Right lobe of liver (tissue), 6 donors: ENCODE results near the gene DYNLT2B. TPM values are rescaled to one million over a fixed set of nuclear protein-coding genes. Genes with fewer than 3 reads are reported as not detected.

Experiments
- ATAC-seq, 4 donors: fragments of 200-7000 bp; cut with Tn5 transposase; one replicate each; pipeline ENCODE4 v1.9.1; 2020; ENCODE audit warnings: mild to moderate bottlenecking in 4 of 4, moderate library complexity in 4 of 4
- DNase-seq, 3 donors: peaks; one replicate each; pipeline ENCODE4 v3.0.0-alpha.2; 2020
- H3K27ac ChIP-seq, 3 donors: fragments of 200-600 bp; one replicate each; pipeline ENCODE4 v1.8.0; 2022
- H3K27me3 ChIP-seq, 2 donors: fragments of 200-600 bp; one replicate each; pipeline ENCODE4 v1.8.0; 2022
- H3K36me3 ChIP-seq, 4 donors: fragments of 200-600 bp; sonication (generic) in 1 of 4; one replicate each; pipeline versions ENCODE4 v1.5.1 to v1.8.0; 2017 to 2022; ENCODE audit warnings: control low read depth in 1 of 4
- H3K4me1 ChIP-seq, 4 donors: fragments of 200-600 bp; sonication (generic) in 1 of 4; one replicate each; pipeline versions ENCODE4 v1.5.1 to v1.8.0; 2017 to 2022; ENCODE audit warnings: control low read depth in 1 of 4
- H3K4me3 ChIP-seq, 3 donors: fragments of 200-600 bp; one replicate each; pipeline ENCODE4 v1.8.0; 2022
- H3K9me3 ChIP-seq, 4 donors: fragments of 200-600 bp; sonication (generic) in 1 of 4; one replicate each; pipeline versions ENCODE4 v1.5.1 to v1.8.0; 2017 to 2022; ENCODE audit warnings: control low read depth in 1 of 4
- POLR2A ChIP-seq: fragments of 450-650 bp; IDR thresholded peaks from one replicate; pipeline ENCODE4 v1.6.1; 2017; ENCODE audit warnings: antibody characterized with exemption, mild to moderate bottlenecking
- WGBS: methylation state at CpG from one replicate; pipeline ENCODE4 v1.1.6; 2018; ENCODE audit warnings: low coverage, low lambda C conversion rate; ENCODE audit not compliant: insufficient coverage; ENCODE audit errors: missing lambda C conversion rate; 5-methylcytosine and 5-hydroxymethylcytosine counted together
- intact Hi-C, 2 donors: fragments of 100-400 bp; cut with DNase I; formaldehyde crosslinking; loops; one replicate each; pipeline versions ENCODE4 v1.11.2 to v1.14.1; 2022
- total RNA-seq, 6 experiments: library from RNA; depleted of rRNA in 2 of 6; stranded (reverse); fragments of >200 nt in 2 of 6; fragmentation: NEBNext Ultra II Directional in 3 of 6; extraction: Animal tissue kit (Norgen Biotek cat#: 25700) in 3 of 6; gene quantifications; one replicate each; pipeline versions ENCODE4 v1.1.0 to v1.2.4, GENCODE V29; 2016 to 2023
- TF ChIP-seq, protein P1 (sequence below), 4 donors: fragments of 200-600 bp in 3 of 4; fragments of 450-650 bp in 1 of 4; IDR thresholded peaks; one replicate each; pipeline versions ENCODE4 v1.5.1 to v1.8.0; 2016 to 2022; ENCODE audit warnings: antibody characterized with exemption in 4 of 4, mild to moderate bottlenecking in 2 of 4
- donor health status: DM: no; HTN: yes; CAD: no.
- donor health status: DM: no; HTN: no; CAD: no.
- donor health status: DM: no; HTN: no; CAD: no.
- donor health status: DM: no; HTN: yes; CAD: no.
- donor health status: DM: no; HTN: yes; CAD: no.

Gene DYNLT2B
- total RNA-seq, 6 experiments from 2014 or later, result 0.62 to 2.6 (median 1.4) TPM; not detected in 2

DNA sequence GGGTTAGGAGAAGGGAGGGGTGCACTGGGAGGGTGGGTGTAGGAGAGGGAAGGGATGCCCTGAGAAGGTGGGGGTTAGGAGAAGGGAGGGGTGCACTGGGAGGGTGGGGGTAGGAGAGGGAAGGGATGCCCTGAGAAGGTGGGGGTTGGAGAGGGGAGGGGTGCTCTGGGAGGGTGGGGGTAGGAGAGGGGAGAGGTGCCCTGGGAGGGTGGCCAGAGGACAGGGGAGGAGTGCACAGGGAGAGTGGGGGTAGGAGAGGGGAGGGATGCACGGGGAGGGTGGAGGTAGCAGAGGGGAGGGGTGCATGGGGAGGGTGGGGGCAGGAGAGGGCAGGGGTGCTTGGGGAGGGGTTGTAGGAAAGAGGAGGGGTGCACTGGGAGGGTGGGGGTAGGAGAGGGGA is 16.9 kb upstream of the DYNLT2B start:
- H3K27ac ChIP-seq, result no peak overlapping the region
- TF ChIP-seq POLR2A, result no peak
- H3K9me3 ChIP-seq, result no peaks in the 10 kb centered on the region
- intact Hi-C loops, result no loop called here
- no peak for ATAC-seq
- 53% methylated on average over 1 of the region's 1 CpG for WGBS
- H3K4me1 ChIP-seq, result no peaks in the 10 kb centered on the region
- H3K27me3 ChIP-seq, result no peaks in the 10 kb centered on the region
- no peaks in the 10 kb centered on the region for H3K36me3 ChIP-seq
- H3K4me3 ChIP-seq, result no peak overlapping the region
- DNase-seq, result no peak

DNA sequence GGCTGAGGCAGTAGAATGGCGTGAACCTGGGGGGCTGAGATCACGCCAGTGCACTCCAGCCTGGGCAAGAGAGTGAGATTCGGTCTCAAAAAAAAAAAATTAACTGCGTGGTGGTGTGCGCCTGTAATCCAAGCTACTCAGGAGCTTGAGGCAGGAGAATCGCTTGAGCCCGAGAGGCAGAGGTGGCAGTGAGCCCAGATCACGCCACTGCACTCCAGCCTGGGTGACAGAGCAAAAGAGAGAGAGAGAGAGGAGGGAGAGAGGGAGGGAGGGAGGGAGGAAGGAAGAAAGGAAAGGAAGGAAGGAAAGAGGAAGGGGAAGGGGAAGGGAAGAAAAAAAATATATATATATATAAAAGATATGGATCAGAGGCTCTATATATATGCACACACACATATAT is 14.1 kb upstream of the DYNLT2B start:
- intact Hi-C loops, result no loop called here
- no peak overlapping the region for H3K27ac ChIP-seq
- 79% methylated on average over 7 of the region's 8 CpGs for WGBS
- no peaks in the 10 kb centered on the region for H3K36me3 ChIP-seq
- no peak for TF ChIP-seq POLR2A
- TF ChIP-seq, protein P1, sequence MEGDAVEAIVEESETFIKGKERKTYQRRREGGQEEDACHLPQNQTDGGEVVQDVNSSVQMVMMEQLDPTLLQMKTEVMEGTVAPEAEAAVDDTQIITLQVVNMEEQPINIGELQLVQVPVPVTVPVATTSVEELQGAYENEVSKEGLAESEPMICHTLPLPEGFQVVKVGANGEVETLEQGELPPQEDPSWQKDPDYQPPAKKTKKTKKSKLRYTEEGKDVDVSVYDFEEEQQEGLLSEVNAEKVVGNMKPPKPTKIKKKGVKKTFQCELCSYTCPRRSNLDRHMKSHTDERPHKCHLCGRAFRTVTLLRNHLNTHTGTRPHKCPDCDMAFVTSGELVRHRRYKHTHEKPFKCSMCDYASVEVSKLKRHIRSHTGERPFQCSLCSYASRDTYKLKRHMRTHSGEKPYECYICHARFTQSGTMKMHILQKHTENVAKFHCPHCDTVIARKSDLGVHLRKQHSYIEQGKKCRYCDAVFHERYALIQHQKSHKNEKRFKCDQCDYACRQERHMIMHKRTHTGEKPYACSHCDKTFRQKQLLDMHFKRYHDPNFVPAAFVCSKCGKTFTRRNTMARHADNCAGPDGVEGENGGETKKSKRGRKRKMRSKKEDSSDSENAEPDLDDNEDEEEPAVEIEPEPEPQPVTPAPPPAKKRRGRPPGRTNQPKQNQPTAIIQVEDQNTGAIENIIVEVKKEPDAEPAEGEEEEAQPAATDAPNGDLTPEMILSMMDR (IDR thresholded peaks at IDR 0.05), result no peak
- no peaks in the 10 kb centered on the region for H3K27me3 ChIP-seq
- no peak overlapping the region for H3K4me3 ChIP-seq
- ATAC-seq (no peak), DNase-seq (no peak)
- no peaks in the 10 kb centered on the region for H3K4me1 ChIP-seq
- H3K9me3 ChIP-seq, result no peaks in the 10 kb centered on the region

DNA sequence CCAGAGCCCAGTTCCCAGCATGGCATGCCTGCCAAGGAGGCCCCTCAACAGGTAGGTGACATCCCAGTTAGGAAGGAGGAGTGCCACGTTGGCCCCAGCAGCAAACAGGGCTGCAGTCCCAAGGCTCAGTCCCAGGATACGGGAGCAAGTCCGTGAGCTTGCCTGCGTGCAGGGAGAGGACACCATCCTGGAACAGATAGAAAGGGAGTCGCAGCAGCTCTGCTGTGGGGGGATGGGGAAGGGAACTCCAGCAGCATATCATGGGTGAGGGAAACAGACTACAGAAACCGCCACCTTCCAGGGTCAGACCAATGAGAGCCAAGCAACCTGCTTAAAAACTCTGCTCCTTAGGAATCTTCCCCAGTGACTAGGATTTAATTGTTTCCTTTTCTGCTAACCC is 9.4 kb upstream of the DYNLT2B start:
- no peak for DNase-seq
- no peak overlapping the region for H3K27ac ChIP-seq
- WGBS, result 22% methylated on average over 2 of the region's 6 CpGs
- intact Hi-C loops, result no loop called here
- H3K36me3 ChIP-seq, result no peaks in the 10 kb centered on the region
- H3K4me1 ChIP-seq, result no peaks in the 10 kb centered on the region
- no peak for TF ChIP-seq POLR2A
- TF ChIP-seq, protein P1 (IDR thresholded peaks at IDR 0.05), result no peak
- ATAC-seq, result no peak
- no peaks in the 10 kb centered on the region for H3K27me3 ChIP-seq
- H3K4me3 ChIP-seq, result no peak overlapping the region
- no peaks in the 10 kb centered on the region for H3K9me3 ChIP-seq

DNA sequence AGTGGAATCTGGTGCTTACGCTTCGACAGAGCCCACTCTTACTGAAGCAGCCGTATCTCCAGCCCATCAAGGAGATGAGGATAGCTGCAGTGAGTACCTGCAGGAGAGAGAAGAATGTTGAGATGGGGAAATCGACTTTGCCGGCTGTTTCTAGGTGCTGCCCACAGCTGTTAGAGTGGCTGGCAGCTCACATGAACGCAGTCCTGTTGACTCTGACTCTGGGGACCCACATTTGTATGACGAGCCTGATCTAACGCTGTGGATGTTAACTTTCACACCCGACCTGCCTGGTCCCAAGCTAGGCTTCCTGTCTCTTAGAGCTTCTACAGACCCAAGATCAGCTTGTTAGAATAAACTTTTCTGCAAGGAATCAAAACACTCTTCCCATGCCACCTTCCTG is 8.9 kb upstream of the DYNLT2B start:
- Histone ChIP-seq H3K4me3 (no peak overlapping the region), H3K36me3 (no peaks in the 10 kb centered on the region), H3K27me3 (no peaks in the 10 kb centered on the region), H3K27ac (no peak overlapping the region), H3K4me1 (no peaks in the 10 kb centered on the region), H3K9me3 (no peaks in the 10 kb centered on the region)
- intact Hi-C loops, result no loop called here
- DNase-seq (no peak), ATAC-seq (no peak)
- WGBS, result 66% methylated on average over 5 of the region's 9 CpGs
- no peak for TF ChIP-seq POLR2A
- TF ChIP-seq, protein P1 (IDR thresholded peaks at IDR 0.05), result no peak

DNA sequence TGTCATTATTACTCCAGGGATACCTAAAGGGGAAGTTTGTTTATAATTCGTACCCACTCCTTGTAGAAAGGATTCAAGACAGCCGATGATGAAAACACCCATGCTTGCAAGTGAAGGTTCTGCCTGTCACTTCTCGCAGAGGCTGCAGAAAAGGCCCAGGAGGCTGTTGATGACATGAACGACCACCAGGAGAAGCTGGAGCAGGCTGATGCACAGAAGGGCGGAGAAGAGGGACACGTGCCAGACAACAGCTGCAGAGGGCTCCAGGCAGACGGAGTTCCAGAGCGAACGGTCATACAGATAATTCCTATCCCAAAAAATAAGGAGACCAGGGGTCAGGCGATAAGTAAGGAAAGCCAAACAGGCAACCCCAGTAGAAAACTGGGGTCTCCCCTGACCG is 5.7 kb upstream of the DYNLT2B start:
- intact Hi-C loops, result no loop called here
- DNase-seq (no peak), ATAC-seq (no peak)
- 81% methylated on average over 11 of the region's 11 CpGs for WGBS
- H3K4me1 ChIP-seq, result no peaks in the 10 kb centered on the region
- no peak overlapping the region for H3K4me3 ChIP-seq
- H3K27ac ChIP-seq, result no peak overlapping the region
- H3K9me3 ChIP-seq, result no peaks in the 10 kb centered on the region
- H3K36me3 ChIP-seq, result no peaks in the 10 kb centered on the region
- H3K27me3 ChIP-seq, result no peaks in the 10 kb centered on the region
- TF ChIP-seq, protein P1 (IDR thresholded peaks at IDR 0.05), result no peak
- TF ChIP-seq POLR2A, result no peak
